ENCODE measurements around the gene GOLGA6L2.

DNA sequence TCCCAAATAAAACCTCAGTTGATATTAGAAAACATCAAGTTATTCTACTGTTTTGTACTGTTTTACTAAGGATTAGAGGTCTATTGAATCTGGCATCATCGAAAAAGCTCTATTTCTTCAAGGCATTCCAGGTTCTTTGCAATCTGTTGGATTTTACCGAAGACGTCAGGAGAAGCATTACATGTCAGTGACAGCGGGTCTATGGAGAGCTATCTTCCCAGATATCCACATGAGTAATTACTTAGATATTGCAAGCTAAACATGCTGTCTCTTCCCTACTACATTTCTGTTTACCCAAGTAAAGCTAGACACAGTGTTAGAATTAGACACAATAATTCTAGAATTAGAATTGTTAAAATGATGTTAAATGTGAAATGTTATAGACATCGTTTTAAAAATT, 10.8 kb upstream of the GOLGA6L2 start:
- TF ChIP-seq, protein P1, sequence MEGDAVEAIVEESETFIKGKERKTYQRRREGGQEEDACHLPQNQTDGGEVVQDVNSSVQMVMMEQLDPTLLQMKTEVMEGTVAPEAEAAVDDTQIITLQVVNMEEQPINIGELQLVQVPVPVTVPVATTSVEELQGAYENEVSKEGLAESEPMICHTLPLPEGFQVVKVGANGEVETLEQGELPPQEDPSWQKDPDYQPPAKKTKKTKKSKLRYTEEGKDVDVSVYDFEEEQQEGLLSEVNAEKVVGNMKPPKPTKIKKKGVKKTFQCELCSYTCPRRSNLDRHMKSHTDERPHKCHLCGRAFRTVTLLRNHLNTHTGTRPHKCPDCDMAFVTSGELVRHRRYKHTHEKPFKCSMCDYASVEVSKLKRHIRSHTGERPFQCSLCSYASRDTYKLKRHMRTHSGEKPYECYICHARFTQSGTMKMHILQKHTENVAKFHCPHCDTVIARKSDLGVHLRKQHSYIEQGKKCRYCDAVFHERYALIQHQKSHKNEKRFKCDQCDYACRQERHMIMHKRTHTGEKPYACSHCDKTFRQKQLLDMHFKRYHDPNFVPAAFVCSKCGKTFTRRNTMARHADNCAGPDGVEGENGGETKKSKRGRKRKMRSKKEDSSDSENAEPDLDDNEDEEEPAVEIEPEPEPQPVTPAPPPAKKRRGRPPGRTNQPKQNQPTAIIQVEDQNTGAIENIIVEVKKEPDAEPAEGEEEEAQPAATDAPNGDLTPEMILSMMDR (IDR thresholded peaks at IDR 0.05): no peak
- TF ChIP-seq POLR2A (IDR thresholded peaks at IDR 0.05): no peak

Measured in esophagus squamous epithelium (tissue), 4 donors.